HepG2 (cell line): ENCODE results near the gene ZCCHC17.

Source experiments
- EP300 ChIP-seq, 3 experiments: sonication (generic) in 1 of 3; formaldehyde crosslinking in 1 of 3; IDR thresholded peaks; 2 replicates each; pipeline versions ENCODE4 v1.5.1 to v1.6.1; 2011 to 2020; ENCODE audit warnings: low read depth in 2 of 3, low read length in 2 of 3, borderline replicate concordance in 1 of 3, improper control_type of control experiment in 1 of 3, mild to moderate bottlenecking in 1 of 3, missing genetic modification reagents in 1 of 3, moderate library complexity in 1 of 3
- EZH2 ChIP-seq: conservative IDR thresholded peaks from 2 replicates; pipeline ENCODE4 v1.6.1; 2012; ENCODE audit warnings: mild to moderate bottlenecking, low read depth, low read length, moderate library complexity
- POLR2A ChIP-seq, 2 experiments: IDR thresholded peaks; 2 replicates each; pipeline ENCODE4 v1.6.1; 2011; ENCODE audit warnings: low read depth in 2 of 2, low read length in 2 of 2, mild to moderate bottlenecking in 1 of 2, moderate library complexity in 1 of 2; ENCODE audit not compliant: insufficient read depth in 1 of 2
- TARDBP ChIP-seq: sonication (generic); formaldehyde crosslinking; IDR thresholded peaks from 2 replicates; pipeline ENCODE4 v1.8.0; 2022; ENCODE audit warnings: mild to moderate bottlenecking, missing genetic modification reagents
- ZNF562 ChIP-seq: sonication (generic); formaldehyde crosslinking; IDR thresholded peaks from 2 replicates; pipeline ENCODE4 v1.8.0; 2022; ENCODE audit warnings: missing genetic modification reagents, borderline replicate concordance
- TF ChIP-seq, protein P1 (sequence below), 2 experiments: IDR thresholded peaks; 2 replicates each; pipeline ENCODE4 v1.6.1; 2011 to 2012; ENCODE audit warnings: low read length in 2 of 2, borderline replicate concordance in 1 of 2, low read depth in 1 of 2, mild to moderate bottlenecking in 1 of 2, moderate library complexity in 1 of 2
- TF ChIP-seq, protein P2 (sequence below): sonication (generic); formaldehyde crosslinking; IDR thresholded peaks from 2 replicates; pipeline ENCODE4 v1.8.1; 2023; ENCODE audit warnings: mild to moderate bottlenecking, missing genetic modification reagents, borderline replicate concordance
- TF ChIP-seq, protein P3 (sequence below): sonication (generic); formaldehyde crosslinking; IDR thresholded peaks from 2 replicates; pipeline ENCODE4 v1.4.0; 2020; ENCODE audit warnings: missing genetic modification reagents
- TF ChIP-seq, protein P4 (sequence below): sonication (generic); formaldehyde crosslinking; IDR thresholded peaks from 2 replicates; pipeline ENCODE4 v1.5.0; 2020; ENCODE audit warnings: mild to moderate bottlenecking, missing genetic modification reagents, moderate library complexity

DNA sequence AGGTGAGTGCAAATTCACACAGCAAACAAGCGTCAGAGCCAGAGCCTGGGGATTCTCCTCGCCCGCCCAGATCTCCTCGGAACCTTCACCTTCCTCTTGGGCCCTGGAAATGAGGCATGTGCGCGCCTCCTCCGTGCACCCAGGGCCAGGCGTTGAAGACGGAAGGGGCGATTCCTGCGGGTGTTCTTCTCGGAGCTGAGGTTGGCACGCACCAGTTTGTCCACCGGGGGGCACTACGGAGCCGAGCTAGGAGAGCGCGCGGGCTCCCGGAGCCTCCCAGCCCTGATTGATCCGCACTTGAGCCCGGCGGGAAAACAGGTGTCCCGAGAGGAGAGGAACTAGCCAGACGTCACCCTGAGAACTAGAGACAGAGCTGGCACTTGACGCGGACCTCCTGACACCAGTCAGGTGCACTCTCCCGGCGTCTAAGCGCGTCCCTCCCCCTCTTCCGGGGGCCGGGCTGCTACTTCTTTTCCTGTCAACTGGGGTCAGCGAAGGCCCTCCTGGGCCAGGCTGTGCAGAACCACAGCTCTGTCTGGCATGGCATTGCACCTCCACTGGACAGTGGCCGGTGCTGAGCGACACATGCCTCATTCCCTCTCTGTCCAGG lies 97.9 kb downstream of the ZCCHC17 start:
- TF ChIP-seq POLR2A (IDR thresholded peaks at IDR 0.05; ENCODE audit: insufficient read depth in 1 of 2, low read depth in 2 of 2, low read length in 2 of 2) (no peak), ZNF562 (CRISPR knock-in tag) (no peak), EP300 (IDR thresholded peaks at IDR 0.05; ENCODE audit: low read depth in 2 of 2, low read length in 2 of 2) (no peak), EP300 (CRISPR knock-in tag; IDR thresholded peaks at IDR 0.05; ENCODE audit: borderline replicate concordance) (no peak), TARDBP (CRISPR knock-in tag) (no peak), EZH2 (no peak)
- TF ChIP-seq, protein P1, sequence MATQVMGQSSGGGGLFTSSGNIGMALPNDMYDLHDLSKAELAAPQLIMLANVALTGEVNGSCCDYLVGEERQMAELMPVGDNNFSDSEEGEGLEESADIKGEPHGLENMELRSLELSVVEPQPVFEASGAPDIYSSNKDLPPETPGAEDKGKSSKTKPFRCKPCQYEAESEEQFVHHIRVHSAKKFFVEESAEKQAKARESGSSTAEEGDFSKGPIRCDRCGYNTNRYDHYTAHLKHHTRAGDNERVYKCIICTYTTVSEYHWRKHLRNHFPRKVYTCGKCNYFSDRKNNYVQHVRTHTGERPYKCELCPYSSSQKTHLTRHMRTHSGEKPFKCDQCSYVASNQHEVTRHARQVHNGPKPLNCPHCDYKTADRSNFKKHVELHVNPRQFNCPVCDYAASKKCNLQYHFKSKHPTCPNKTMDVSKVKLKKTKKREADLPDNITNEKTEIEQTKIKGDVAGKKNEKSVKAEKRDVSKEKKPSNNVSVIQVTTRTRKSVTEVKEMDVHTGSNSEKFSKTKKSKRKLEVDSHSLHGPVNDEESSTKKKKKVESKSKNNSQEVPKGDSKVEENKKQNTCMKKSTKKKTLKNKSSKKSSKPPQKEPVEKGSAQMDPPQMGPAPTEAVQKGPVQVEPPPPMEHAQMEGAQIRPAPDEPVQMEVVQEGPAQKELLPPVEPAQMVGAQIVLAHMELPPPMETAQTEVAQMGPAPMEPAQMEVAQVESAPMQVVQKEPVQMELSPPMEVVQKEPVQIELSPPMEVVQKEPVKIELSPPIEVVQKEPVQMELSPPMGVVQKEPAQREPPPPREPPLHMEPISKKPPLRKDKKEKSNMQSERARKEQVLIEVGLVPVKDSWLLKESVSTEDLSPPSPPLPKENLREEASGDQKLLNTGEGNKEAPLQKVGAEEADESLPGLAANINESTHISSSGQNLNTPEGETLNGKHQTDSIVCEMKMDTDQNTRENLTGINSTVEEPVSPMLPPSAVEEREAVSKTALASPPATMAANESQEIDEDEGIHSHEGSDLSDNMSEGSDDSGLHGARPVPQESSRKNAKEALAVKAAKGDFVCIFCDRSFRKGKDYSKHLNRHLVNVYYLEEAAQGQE (IDR thresholded peaks at IDR 0.05; ENCODE audit: borderline replicate concordance in 1 of 2, low read depth in 1 of 2, low read length in 2 of 2), result no peak
- TF ChIP-seq, protein P2, sequence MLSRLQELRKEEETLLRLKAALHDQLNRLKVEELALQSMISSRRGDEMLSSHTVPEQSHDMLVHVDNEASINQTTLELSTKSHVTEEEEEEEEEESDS (CRISPR knock-in tag), result no peak
- TF ChIP-seq, protein P3, sequence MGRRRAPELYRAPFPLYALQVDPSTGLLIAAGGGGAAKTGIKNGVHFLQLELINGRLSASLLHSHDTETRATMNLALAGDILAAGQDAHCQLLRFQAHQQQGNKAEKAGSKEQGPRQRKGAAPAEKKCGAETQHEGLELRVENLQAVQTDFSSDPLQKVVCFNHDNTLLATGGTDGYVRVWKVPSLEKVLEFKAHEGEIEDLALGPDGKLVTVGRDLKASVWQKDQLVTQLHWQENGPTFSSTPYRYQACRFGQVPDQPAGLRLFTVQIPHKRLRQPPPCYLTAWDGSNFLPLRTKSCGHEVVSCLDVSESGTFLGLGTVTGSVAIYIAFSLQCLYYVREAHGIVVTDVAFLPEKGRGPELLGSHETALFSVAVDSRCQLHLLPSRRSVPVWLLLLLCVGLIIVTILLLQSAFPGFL (CRISPR knock-in tag), result no peak
- TF ChIP-seq, protein P4, sequence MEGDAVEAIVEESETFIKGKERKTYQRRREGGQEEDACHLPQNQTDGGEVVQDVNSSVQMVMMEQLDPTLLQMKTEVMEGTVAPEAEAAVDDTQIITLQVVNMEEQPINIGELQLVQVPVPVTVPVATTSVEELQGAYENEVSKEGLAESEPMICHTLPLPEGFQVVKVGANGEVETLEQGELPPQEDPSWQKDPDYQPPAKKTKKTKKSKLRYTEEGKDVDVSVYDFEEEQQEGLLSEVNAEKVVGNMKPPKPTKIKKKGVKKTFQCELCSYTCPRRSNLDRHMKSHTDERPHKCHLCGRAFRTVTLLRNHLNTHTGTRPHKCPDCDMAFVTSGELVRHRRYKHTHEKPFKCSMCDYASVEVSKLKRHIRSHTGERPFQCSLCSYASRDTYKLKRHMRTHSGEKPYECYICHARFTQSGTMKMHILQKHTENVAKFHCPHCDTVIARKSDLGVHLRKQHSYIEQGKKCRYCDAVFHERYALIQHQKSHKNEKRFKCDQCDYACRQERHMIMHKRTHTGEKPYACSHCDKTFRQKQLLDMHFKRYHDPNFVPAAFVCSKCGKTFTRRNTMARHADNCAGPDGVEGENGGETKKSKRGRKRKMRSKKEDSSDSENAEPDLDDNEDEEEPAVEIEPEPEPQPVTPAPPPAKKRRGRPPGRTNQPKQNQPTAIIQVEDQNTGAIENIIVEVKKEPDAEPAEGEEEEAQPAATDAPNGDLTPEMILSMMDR (CRISPR knock-in tag), result peak; percentile 96
